D341Med (cell line): ENCODE results near the gene MYB.
"Not testable (repeated sequence)": the region's sequence is repeated elsewhere in the genome, so short reads cannot be mapped to it uniquely, and the experiment has no call there.

Experiments used
- DNase-seq: peaks from one replicate; pipeline ENCODE4 v3.0.0; 2012; ENCODE audit warnings: low spot score

Gene MYB

GRCh38 chr6:135224037-135224647 is 43.0 kb downstream of the MYB start:
- DNase-seq, result no peak

GRCh38 chr6:135225911-135226310 is 44.8 kb downstream of the MYB start:
- DNase-seq, result no peak

- no peak for DNase-seq
These were observed 45.4 kb downstream of the MYB start for GRCh38 chr6:135226537-135226936.

- no peak for DNase-seq
These were observed 46.2 kb downstream of the MYB start for GRCh38 chr6:135227349-135227748.

- DNase-seq, result no peak
These were observed 46.6 kb downstream of the MYB start for GRCh38 chr6:135227758-135228157.

- DNase-seq, result no peak
These were observed 47.4 kb downstream of the MYB start for GRCh38 chr6:135228486-135228885.

GRCh38 chr6:135229996-135230395 is 48.9 kb downstream of the MYB start:
- DNase-seq, result no peak

GRCh38 chr6:135230711-135231468 is 49.8 kb downstream of the MYB start:
- DNase-seq, result no peak

- DNase-seq, result no peak
These were observed 50.3 kb downstream of the MYB start for GRCh38 chr6:135231469-135231844.

GRCh38 chr6:135233686-135234491 is 52.8 kb downstream of the MYB start:
- DNase-seq, result peak; percentile 30

- DNase-seq, result no peak
These were observed 53.3 kb downstream of the MYB start for GRCh38 chr6:135234492-135234780.

- DNase-seq, result no peak
These were observed 54.6 kb downstream of the MYB start for GRCh38 chr6:135235716-135236115.

- DNase-seq, result no peak
These were observed 55.2 kb downstream of the MYB start for GRCh38 chr6:135236319-135236718.

- no peak for DNase-seq
These were observed 55.6 kb downstream of the MYB start for GRCh38 chr6:135236732-135237131.

GRCh38 chr6:135240711-135241110 is 59.6 kb downstream of the MYB start:
- no peak for DNase-seq

- no peak for DNase-seq
These were observed 63.0 kb downstream of the MYB start for GRCh38 chr6:135243871-135244796.

- DNase-seq, result no peak
These were observed 63.7 kb downstream of the MYB start for GRCh38 chr6:135244805-135245204.

GRCh38 chr6:135246412-135247012 is 65.4 kb downstream of the MYB start:
- not testable (repeated sequence) for DNase-seq

GRCh38 chr6:135250234-135250633 is 69.1 kb downstream of the MYB start:
- DNase-seq, result no peak

- no peak for DNase-seq
These were observed 69.8 kb downstream of the MYB start for GRCh38 chr6:135250751-135251497.
